GM20431 (cell line): ENCODE data around the gene SMS.

Experiments
- in situ Hi-C: fragments of 300-500 bp; cut with MseI, MboI; formaldehyde crosslinking; loops from one replicate; pipeline ENCODE4 v1.15.0; 2020; ENCODE audit warnings: low sequenced_read_pairs; ENCODE audit not compliant: unreplicated experiment

Gene SMS

GRCh38 chrX:21940356-21940829 is at the start of gene SMS:
Gene SMS, plus strand, starts transcription at chrX:21940709. Its CDS starts 116 bp downstream, at chrX:21940825.
- in situ Hi-C loops: no loop called here

DNA sequence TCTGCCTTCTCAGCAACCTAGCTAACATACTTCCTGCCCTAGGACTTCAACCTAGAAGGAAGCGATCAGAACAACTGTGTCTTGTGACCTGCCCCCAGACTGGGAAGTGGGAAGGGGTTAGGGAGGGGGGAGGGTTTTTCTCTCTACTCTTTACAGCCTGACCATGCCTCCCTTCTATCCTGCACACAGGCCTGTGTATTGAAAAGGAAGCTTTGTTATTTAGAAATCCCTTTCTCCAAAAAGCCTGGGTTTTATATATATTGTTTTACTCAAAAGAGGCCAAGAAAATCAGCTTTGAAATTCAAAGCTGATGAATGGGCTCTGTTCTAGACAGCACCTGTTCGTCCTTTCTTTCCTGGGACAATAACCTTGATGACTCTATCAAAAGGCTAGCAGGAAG is 35.2 kb upstream of the SMS start:
- in situ Hi-C loops: no loop called here

GRCh38 chrX:21905953-21906352 is 34.6 kb upstream of the SMS start:
- in situ Hi-C loops: no loop called here

GRCh38 chrX:21907260-21907659 is 33.2 kb upstream of the SMS start:
- in situ Hi-C loops: no loop called here

- in situ Hi-C loops: no loop called here
These were observed 29.0 kb upstream of the SMS start for GRCh38 chrX:21911481-21911880.

DNA sequence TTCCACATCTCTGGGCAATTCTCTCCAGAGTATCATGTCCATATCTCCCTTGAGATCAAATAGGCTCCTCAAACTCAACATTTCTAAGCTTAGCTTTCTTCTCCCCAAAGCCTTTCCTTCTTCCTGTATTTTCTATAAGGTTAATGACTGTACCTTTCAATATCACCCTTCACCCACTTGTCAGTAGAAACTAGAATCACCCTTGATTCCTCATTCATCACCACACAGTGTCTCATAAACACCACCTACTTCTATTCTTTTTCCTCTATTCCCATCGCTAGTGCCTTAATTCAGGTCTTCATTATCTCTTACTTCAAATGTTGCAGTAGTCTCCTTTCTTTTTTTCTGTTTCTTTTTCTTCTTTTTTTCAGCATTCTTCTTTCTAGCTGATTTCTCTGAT is 28.3 kb upstream of the SMS start:
- in situ Hi-C loops: no loop called here

GRCh38 chrX:21912989-21913388 is 27.5 kb upstream of the SMS start:
- in situ Hi-C loops: no loop called here

- in situ Hi-C loops: no loop called here
These were observed 14.4 kb upstream of the SMS start for GRCh38 chrX:21926116-21926515.

DNA sequence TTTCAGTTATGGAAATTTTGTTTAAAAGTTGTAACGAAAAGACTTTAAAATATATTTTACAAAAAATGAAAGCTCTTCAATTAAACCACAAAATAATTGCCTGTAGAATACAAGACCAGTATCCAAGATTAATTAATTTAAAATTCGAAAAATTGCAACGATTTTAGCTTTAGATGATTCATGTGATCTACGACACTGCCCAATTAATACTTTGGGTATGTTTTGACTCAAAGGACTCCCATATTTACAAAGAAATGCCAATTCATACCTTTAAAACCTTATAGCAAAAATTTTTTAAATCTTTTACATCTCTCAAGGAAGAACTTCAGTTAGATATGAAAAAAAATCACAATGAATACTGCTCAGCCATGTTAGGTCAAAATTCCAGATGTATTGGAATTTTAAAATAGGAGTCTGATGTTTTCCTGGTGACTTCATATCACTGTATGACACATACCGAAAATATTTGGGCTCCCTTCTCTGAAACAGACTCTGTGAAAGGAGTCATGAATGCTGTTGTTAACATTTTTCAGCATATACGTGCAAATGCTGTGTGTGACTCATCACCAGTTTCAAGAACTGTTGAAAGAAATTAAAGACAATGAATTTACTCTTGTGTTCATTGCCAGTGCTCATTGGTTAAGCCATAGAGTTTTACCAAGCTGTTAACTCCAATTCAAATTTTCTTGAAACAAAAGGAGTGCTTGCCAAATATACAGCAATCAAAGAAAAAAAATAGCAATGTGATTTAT is 13.8 kb upstream of the SMS start:
- in situ Hi-C loops: no loop called here

- in situ Hi-C loops: no loop called here
These were observed 11.3 kb upstream of the SMS start for GRCh38 chrX:21929209-21929608.

- in situ Hi-C loops: no loop called here
These were observed 9.5 kb upstream of the SMS start for GRCh38 chrX:21930986-21931385.

DNA sequence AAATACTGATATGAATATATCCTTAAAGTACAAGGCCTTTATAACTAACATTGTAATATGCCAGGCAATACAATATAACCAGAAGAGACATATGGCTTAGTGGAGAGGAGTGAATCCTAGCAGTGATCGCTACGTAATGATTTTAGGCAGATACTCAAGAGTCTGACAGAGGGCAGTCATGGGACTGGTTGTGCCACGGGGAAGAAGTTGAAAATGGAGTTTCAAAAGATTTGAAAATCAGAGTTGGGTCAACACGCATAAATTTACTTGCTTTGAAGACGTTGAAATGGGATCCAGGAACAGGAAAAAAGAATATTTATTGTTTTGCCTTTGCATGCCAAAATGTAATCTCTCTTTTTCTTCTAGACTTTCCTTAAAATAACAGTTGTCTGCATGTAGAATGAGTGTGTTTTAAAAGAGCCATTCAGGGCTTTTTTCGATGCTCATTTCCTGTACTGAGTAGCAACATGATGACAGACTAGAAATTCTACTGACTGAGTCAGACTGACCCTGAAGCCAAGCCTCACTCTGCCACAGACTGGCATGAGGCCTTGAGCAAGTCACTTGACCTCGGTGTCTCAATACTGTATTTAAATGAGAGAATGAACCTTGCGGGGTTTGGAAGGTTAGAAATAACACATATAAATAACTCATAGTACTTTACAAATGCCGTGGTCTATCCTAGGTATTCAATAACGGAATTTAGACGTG is 8.1 kb upstream of the SMS start:
- in situ Hi-C loops: no loop called here

GRCh38 chrX:21933077-21933476 is 7.4 kb upstream of the SMS start:
- in situ Hi-C loops: no loop called here

- in situ Hi-C loops: no loop called here
These were observed 6.1 kb upstream of the SMS start for GRCh38 chrX:21934414-21934813.

DNA sequence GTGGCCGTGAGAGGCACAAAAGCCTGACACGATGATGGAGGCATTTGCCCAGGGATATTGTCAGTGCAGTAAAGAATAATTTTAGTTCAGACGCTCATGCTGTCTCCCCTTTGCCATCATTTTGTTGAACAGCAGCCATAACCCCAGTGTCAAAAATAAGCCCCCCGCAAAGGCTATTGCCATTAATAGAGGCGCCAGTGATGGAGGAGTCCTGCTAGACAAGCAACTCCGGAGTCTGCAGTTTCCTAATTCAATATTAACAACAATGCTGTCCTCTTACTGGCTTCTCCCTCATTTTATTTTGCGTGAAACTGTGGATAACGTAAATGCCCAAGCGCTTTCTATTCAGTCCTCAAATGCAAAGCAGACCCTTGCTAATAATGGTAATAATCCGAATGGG is 603 bp upstream of the SMS start:
- in situ Hi-C loops: no loop called here

- in situ Hi-C loops: no loop called here
These were observed 3.1 kb downstream of the SMS start for GRCh38 chrX:21943460-21944135.

DNA sequence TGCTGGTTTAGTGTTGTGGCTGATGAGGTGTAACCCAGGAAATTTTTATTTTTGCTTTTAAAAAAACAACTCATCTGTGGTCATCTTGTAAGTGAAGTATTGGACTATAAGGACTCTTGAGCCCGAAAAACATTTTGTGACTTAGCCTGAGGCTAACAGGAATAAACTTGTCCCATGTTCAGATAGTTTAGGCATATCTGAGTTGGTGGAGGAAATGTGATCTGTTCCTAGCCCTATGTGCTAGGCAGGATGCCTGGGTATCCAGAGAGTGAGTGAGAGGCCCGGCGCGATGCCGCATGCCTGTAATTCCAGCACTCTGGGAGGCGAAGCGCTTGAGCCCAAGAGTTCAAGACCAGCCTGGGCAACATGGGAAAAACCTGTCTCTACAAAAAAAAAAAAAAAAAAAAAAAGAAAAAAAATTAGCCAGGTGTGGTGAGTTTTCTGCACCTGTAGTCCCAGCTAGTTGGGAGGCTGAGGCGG is 3.7 kb downstream of the SMS start:
- in situ Hi-C loops: no loop called here

- in situ Hi-C loops: no loop called here
These were observed 6.6 kb downstream of the SMS start for GRCh38 chrX:21946925-21947641.

GRCh38 chrX:21947671-21948070 is 7.2 kb downstream of the SMS start:
- in situ Hi-C loops: no loop called here

- in situ Hi-C loops: no loop called here
These were observed 8.5 kb downstream of the SMS start for GRCh38 chrX:21948897-21949578.
